Upper lobe of left lung (tissue), 4 donors: ENCODE results near the gene PCARE.

Source experiments
- EP300 ChIP-seq, 4 donors: sonication (generic); formaldehyde crosslinking; IDR thresholded peaks; one replicate each; pipeline ENCODE4 v1.5.1; 2017; ENCODE audit warnings: antibody characterized with exemption in 4 of 4, control low read depth in 2 of 4
- POLR2A ChIP-seq, 4 donors: fragments of 450-650 bp; IDR thresholded peaks; one replicate each; pipeline ENCODE4 v1.5.1; 2016 to 2017; ENCODE audit warnings: antibody characterized with exemption in 4 of 4, mild to moderate bottlenecking in 2 of 4
- POLR2AphosphoS5 ChIP-seq, 2 donors: sonication (generic); formaldehyde crosslinking; IDR thresholded peaks; one replicate each; pipeline ENCODE4 v1.5.1; 2017; ENCODE audit warnings: antibody characterized with exemption in 2 of 2
- TF ChIP-seq, protein P1 (sequence below), 6 experiments: fragments of 450-650 bp in 4 of 6; fragments of 200-600 bp in 2 of 6; sonication (generic) in 2 of 6; IDR thresholded peaks; one replicate each; pipeline ENCODE4 v1.5.1; 2016 to 2019; ENCODE audit warnings: antibody characterized with exemption in 6 of 6

DNA sequence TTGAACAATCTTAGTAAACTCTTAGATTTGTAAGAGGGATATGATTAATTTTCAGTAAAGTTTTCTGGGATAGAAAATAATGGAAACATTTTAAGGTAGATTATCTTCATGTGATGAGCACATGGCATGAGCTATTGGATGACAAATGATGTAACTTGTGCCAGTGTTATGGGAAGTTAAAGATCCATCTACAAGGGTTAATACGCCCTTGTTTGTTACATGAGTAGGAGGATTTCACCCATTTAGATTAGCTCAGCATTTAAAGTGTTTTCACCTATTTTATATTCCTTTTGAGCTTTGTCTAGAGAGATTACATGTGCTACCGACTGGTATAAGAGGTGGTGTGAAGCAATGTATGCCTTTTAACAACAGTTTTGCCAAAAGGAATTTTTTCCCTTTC is 46.5 kb upstream of the PCARE start:
- TF ChIP-seq, protein P1, sequence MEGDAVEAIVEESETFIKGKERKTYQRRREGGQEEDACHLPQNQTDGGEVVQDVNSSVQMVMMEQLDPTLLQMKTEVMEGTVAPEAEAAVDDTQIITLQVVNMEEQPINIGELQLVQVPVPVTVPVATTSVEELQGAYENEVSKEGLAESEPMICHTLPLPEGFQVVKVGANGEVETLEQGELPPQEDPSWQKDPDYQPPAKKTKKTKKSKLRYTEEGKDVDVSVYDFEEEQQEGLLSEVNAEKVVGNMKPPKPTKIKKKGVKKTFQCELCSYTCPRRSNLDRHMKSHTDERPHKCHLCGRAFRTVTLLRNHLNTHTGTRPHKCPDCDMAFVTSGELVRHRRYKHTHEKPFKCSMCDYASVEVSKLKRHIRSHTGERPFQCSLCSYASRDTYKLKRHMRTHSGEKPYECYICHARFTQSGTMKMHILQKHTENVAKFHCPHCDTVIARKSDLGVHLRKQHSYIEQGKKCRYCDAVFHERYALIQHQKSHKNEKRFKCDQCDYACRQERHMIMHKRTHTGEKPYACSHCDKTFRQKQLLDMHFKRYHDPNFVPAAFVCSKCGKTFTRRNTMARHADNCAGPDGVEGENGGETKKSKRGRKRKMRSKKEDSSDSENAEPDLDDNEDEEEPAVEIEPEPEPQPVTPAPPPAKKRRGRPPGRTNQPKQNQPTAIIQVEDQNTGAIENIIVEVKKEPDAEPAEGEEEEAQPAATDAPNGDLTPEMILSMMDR (IDR thresholded peaks at IDR 0.05), result no peak
- TF ChIP-seq POLR2A (IDR thresholded peaks at IDR 0.05), result no peak
- no peak for TF ChIP-seq POLR2AphosphoS5 (IDR thresholded peaks at IDR 0.05)
- no peak for TF ChIP-seq EP300 (IDR thresholded peaks at IDR 0.05)
